ENCODE measurements around the gene NFE2L2. TPM values are rescaled to one million over a fixed set of nuclear protein-coding genes. Genes with fewer than 3 reads are reported as not detected.

Gene NFE2L2
- total RNA-seq, 2 donors from 2014 or later: 45.1 to 55.4 TPM

GRCh38 chr2:177212891-177213856 lies 51.4 kb downstream of the NFE2L2 start:
- peak overlapping the region; percentile 73 to 93 for H3K4me3 ChIP-seq
- H3K9me3 ChIP-seq: no peaks in the 10 kb centered on the region
- intact Hi-C loops (cut with DNase I): no loop called here
- no peaks in the 10 kb centered on the region for H3K27me3 ChIP-seq
- peak; percentile 94 to 96 (median 96) for DNase-seq
- H3K27ac ChIP-seq: peak overlapping the region; percentile 100
- 0% methylated on average over 23 to 74 of the region's 74 CpGs for WGBS, 2 donors
- TF ChIP-seq, protein P1, sequence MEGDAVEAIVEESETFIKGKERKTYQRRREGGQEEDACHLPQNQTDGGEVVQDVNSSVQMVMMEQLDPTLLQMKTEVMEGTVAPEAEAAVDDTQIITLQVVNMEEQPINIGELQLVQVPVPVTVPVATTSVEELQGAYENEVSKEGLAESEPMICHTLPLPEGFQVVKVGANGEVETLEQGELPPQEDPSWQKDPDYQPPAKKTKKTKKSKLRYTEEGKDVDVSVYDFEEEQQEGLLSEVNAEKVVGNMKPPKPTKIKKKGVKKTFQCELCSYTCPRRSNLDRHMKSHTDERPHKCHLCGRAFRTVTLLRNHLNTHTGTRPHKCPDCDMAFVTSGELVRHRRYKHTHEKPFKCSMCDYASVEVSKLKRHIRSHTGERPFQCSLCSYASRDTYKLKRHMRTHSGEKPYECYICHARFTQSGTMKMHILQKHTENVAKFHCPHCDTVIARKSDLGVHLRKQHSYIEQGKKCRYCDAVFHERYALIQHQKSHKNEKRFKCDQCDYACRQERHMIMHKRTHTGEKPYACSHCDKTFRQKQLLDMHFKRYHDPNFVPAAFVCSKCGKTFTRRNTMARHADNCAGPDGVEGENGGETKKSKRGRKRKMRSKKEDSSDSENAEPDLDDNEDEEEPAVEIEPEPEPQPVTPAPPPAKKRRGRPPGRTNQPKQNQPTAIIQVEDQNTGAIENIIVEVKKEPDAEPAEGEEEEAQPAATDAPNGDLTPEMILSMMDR (IDR thresholded peaks at IDR 0.05): peak in 1 of 7 experiments; percentile 16
- no peak for TF ChIP-seq POLR2A (IDR thresholded peaks at IDR 0.05)
- H3K4me1 ChIP-seq: peaks cover 47% of the 10 kb centered on the region
- peak; percentile 76 for ATAC-seq
- peaks cover 12 to 18% of the 10 kb centered on the region in 2 donors for H3K36me3 ChIP-seq (replicated peaks in 1 of 2; ENCODE audit: insufficient read depth in 1 of 2, low read depth in 2 of 2)

DNA sequence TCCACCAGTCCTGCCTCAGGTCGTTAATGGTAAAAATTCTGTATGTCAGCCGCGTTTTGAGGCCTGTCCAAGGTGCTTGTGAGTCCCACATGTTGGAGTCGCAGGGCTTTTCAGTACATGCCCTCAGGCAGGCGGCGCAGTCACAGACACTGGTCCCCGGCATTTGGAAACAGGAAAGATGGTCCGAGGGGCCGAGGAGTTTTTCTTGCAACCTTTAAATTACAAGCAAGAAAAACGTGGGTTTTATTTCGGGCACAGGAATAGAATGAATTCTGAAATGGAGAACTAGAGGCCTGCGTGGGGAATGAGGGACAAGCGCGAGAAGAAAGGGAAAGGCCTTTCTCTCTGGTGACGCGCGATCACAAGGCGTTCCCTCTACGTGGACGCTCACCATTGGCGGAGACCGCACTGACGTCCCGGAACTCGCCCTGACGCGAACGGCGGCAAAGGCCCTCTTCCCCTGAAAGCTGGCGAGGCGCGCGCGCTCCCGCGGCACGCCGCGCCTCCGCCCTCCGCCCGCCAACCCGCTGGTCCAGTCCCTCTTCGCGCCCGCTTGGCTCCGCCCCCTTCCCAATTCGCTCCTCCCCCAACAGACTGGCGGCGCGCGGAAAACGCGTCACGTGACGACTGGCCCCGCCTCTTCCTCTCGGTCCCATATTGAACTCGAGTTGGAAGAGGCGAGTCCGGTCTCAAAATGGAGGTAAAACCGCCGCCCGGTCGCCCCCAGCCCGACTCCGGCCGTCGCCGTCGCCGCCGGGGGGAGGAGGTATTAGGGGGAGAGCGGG lies 52.2 kb downstream of the NFE2L2 start, which contains the start of gene HNRNPA3:
Gene HNRNPA3, plus strand, starts transcription at position 689 of the 785 bp plus-strand sequence. Its CDS starts 6 bp downstream, at position 695.
- peaks cover 8 to 14% of the 10 kb centered on the region in 2 donors for H3K36me3 ChIP-seq (replicated peaks in 1 of 2; ENCODE audit: insufficient read depth in 1 of 2, low read depth in 2 of 2)
- no peaks in the 10 kb centered on the region for H3K27me3 ChIP-seq
- peak within 1 kb of the TSS; percentile 73 to 93 for H3K4me3 ChIP-seq
- DNase-seq (peak; percentile 99), ATAC-seq (peak; percentile 94)
- WGBS, 2 donors: 1% methylated on average over 31 to 74 of the region's 74 CpGs
- intact Hi-C loops (cut with DNase I): no loop called here
- TF ChIP-seq, protein P1 (IDR thresholded peaks at IDR 0.05): peak in 3 of 7 experiments; percentile 22 to 32 (median 24)
- TF ChIP-seq POLR2A (IDR thresholded peaks at IDR 0.05): peak; percentile 92 to 99 (median 99)
- H3K9me3 ChIP-seq: no peaks in the 10 kb centered on the region
- H3K4me1 ChIP-seq: peaks cover 41% of the 10 kb centered on the region
- peak within 1 kb of the TSS; percentile 100 for H3K27ac ChIP-seq

DNA sequence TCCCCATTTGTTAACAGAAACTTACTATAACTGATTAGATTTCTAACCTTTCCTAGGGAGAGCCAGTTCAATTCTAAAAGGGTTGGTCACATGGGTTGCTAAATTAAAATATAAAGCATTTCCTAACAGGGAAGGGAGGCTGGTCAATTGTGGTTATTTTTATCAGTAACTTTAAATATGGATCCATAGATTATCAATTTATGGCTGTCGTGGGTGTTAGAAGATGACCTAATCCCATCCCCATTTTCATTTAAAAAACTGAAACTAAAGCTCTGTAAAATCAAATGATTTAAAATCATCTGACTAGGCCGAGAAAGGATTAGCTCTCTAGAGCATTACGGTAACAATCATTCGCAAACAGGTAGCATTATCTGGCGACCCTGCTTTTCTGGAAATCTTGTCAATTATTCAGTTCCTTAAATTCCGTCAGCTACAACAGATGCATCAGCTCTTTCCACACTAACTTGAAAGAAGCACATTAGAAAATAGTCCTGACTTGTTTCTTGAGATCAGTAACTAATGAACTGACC lies 52.9 kb downstream of the NFE2L2 start:
- DNase-seq: no peak
- intact Hi-C loops (cut with DNase I): no loop called here
- Histone ChIP-seq H3K27ac (peak overlapping the region; percentile 82 to 100 (median 100)), H3K9me3 (no peaks in the 10 kb centered on the region), H3K4me3 (peak overlapping the region in 1 of 2 donors; percentile 56), H3K36me3 (replicated peaks in 1 of 2; ENCODE audit: insufficient read depth in 1 of 2, low read depth in 2 of 2) (peaks cover 2 to 7% of the 10 kb centered on the region in 2 donors), H3K27me3 (no peaks in the 10 kb centered on the region), H3K4me1 (peaks cover 39% of the 10 kb centered on the region)
- no peak for ATAC-seq
- TF ChIP-seq, protein P1 (IDR thresholded peaks at IDR 0.05): no peak
- no peak for TF ChIP-seq POLR2A (IDR thresholded peaks at IDR 0.05)
- 5 to 7% methylated on average over 6 of the region's 6 CpGs for WGBS, 2 donors

DNA sequence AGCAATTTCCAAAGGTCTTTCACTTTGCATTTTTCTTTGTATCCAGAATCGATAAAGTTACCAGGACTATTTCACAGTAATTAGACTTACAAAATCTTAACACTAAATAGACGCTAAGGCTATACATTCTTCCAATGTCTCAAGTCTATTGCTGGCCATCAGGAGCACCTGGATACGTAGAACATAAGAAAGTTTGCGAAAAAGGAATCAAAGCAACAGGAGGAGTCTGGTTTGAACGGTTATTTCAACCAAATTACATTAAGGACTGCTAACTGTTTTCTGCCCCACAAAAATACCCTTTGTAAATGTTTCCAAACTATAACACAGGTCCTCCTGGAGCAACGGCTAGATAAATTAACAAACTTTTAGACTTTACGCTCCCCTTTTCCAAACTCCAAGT lies 53.4 kb downstream of the NFE2L2 start:
- intact Hi-C loops (cut with DNase I): no loop called here
- Histone ChIP-seq H3K4me1 (peaks cover 34% of the 10 kb centered on the region), H3K36me3 (replicated peaks in 1 of 2; ENCODE audit: insufficient read depth in 1 of 2, low read depth in 2 of 2) (peaks cover 0 to 2% of the 10 kb centered on the region in 2 donors), H3K27me3 (no peaks in the 10 kb centered on the region), H3K4me3 (peak overlapping the region in 1 of 2 donors; percentile 13), H3K9me3 (no peaks in the 10 kb centered on the region), H3K27ac (peak overlapping the region; percentile 82 to 100 (median 100))
- 20 to 25% methylated on average over 7 of the region's 7 CpGs for WGBS, 2 donors
- no peak for ATAC-seq
- no peak for DNase-seq
- TF ChIP-seq, protein P1 (IDR thresholded peaks at IDR 0.05): no peak
- no peak for TF ChIP-seq POLR2A (IDR thresholded peaks at IDR 0.05)
